Epidermal melanocyte (primary cell): ENCODE data around the gene CSF2.
"Not testable (repeated sequence)": the region's sequence is repeated elsewhere in the genome, so short reads cannot be mapped to it uniquely, and the experiment has no call there.

Experiments used
- DNase-seq: peaks from one replicate; pipeline ENCODE4 v3.0.0; 2011; ENCODE audit warnings: low spot score; ENCODE audit not compliant: insufficient read length

CSF2 gene

GRCh38 chr5:132105688-132106087 is 32.1 kb downstream of the CSF2 start:
- no peak for DNase-seq

- DNase-seq, result not testable (repeated sequence)
Measured at GRCh38 chr5:132108495-132108894, 34.9 kb downstream of the CSF2 start.

- DNase-seq, result not testable (repeated sequence)
Measured at GRCh38 chr5:132108957-132109356, 35.4 kb downstream of the CSF2 start.

GRCh38 chr5:132109494-132110053 is 36.0 kb downstream of the CSF2 start:
- DNase-seq, result no peak

- no peak for DNase-seq
Measured at GRCh38 chr5:132110195-132110594, 36.6 kb downstream of the CSF2 start.

- no peak for DNase-seq
Measured at GRCh38 chr5:132110930-132111329, 37.3 kb downstream of the CSF2 start.

- no peak for DNase-seq
Measured at GRCh38 chr5:132112111-132112510, 38.5 kb downstream of the CSF2 start.

- no peak for DNase-seq
Measured at GRCh38 chr5:132114150-132115121, 40.8 kb downstream of the CSF2 start.

GRCh38 chr5:132115375-132115774 is 41.8 kb downstream of the CSF2 start:
- DNase-seq, result no peak

GRCh38 chr5:132116072-132116471 is 42.5 kb downstream of the CSF2 start:
- DNase-seq, result no peak

GRCh38 chr5:132116909-132117489 is 43.4 kb downstream of the CSF2 start:
- not testable (repeated sequence) for DNase-seq

- not testable (repeated sequence) for DNase-seq
Measured at GRCh38 chr5:132120717-132121116, 47.1 kb downstream of the CSF2 start.

- DNase-seq, result not testable (repeated sequence)
Measured at GRCh38 chr5:132122971-132123370, 49.4 kb downstream of the CSF2 start.

GRCh38 chr5:132123578-132123977 is 50.0 kb downstream of the CSF2 start:
- not testable (repeated sequence) for DNase-seq
